Upper lobe of left lung (tissue), 4 donors: ENCODE results near the gene ANKRD44.

Source experiments
- EP300 ChIP-seq, 4 donors: sonication (generic); formaldehyde crosslinking; IDR thresholded peaks; one replicate each; pipeline ENCODE4 v1.5.1; 2017; ENCODE audit warnings: antibody characterized with exemption in 4 of 4, control low read depth in 2 of 4
- POLR2A ChIP-seq, 4 donors: fragments of 450-650 bp; IDR thresholded peaks; one replicate each; pipeline ENCODE4 v1.5.1; 2016 to 2017; ENCODE audit warnings: antibody characterized with exemption in 4 of 4, mild to moderate bottlenecking in 2 of 4
- TF ChIP-seq, protein P1 (sequence below), 6 experiments: fragments of 450-650 bp in 4 of 6; fragments of 200-600 bp in 2 of 6; sonication (generic) in 2 of 6; IDR thresholded peaks; one replicate each; pipeline ENCODE4 v1.5.1; 2016 to 2019; ENCODE audit warnings: antibody characterized with exemption in 6 of 6

GRCh38 chr2:197241596-197241995, 69.0 kb downstream of the ANKRD44 start:
- TF ChIP-seq, protein P1, sequence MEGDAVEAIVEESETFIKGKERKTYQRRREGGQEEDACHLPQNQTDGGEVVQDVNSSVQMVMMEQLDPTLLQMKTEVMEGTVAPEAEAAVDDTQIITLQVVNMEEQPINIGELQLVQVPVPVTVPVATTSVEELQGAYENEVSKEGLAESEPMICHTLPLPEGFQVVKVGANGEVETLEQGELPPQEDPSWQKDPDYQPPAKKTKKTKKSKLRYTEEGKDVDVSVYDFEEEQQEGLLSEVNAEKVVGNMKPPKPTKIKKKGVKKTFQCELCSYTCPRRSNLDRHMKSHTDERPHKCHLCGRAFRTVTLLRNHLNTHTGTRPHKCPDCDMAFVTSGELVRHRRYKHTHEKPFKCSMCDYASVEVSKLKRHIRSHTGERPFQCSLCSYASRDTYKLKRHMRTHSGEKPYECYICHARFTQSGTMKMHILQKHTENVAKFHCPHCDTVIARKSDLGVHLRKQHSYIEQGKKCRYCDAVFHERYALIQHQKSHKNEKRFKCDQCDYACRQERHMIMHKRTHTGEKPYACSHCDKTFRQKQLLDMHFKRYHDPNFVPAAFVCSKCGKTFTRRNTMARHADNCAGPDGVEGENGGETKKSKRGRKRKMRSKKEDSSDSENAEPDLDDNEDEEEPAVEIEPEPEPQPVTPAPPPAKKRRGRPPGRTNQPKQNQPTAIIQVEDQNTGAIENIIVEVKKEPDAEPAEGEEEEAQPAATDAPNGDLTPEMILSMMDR (IDR thresholded peaks at IDR 0.05) = no peak
- TF ChIP-seq EP300 (IDR thresholded peaks at IDR 0.05) = no peak
- TF ChIP-seq POLR2A (IDR thresholded peaks at IDR 0.05) = no peak
